ENCODE data around the gene EIF3L.

EIF3L gene

DNA sequence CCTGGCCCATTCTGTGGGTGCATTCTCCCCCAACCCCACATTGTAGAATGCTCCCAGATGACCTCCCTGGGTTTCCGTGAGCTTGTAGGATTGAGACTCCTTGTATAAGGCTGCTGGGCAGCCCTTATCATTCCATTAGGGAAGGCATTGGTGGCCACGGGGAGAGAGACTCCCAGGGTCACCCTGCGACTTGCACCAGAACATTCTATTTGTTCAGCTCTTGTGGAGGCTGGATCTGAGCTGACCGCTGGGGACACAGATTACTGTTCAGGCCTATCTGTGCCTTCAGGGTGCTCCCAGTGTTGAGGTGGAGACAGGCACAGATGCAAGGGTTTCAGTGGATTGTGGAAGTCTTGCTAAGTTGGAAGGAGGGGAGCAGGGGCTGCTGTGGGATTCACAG lies 74.7 kb downstream of the EIF3L start:
- TF ChIP-seq POU2F2 (IDR thresholded peaks at IDR 0.05; ENCODE audit: low read depth, low read length) (no peak), TAF1 (IDR thresholded peaks at IDR 0.05; ENCODE audit: low read depth, low read length) (no peak), PAX5 (IDR thresholded peaks at IDR 0.05; ENCODE audit: insufficient read depth, low read length, severe bottlenecking) (no peak), POLR2A (IDR thresholded peaks at IDR 0.05; ENCODE audit: low read depth, low read length) (no peak), SPI1 (IDR thresholded peaks at IDR 0.05; ENCODE audit: low read depth, low read length) (no peak), POLR2AphosphoS5 (IDR thresholded peaks at IDR 0.05; ENCODE audit: low read depth, low read length) (no peak)
- DNase-seq (ENCODE audit: insufficient read length, low spot score) (no peak), FAIRE-seq (no peak)

DNA sequence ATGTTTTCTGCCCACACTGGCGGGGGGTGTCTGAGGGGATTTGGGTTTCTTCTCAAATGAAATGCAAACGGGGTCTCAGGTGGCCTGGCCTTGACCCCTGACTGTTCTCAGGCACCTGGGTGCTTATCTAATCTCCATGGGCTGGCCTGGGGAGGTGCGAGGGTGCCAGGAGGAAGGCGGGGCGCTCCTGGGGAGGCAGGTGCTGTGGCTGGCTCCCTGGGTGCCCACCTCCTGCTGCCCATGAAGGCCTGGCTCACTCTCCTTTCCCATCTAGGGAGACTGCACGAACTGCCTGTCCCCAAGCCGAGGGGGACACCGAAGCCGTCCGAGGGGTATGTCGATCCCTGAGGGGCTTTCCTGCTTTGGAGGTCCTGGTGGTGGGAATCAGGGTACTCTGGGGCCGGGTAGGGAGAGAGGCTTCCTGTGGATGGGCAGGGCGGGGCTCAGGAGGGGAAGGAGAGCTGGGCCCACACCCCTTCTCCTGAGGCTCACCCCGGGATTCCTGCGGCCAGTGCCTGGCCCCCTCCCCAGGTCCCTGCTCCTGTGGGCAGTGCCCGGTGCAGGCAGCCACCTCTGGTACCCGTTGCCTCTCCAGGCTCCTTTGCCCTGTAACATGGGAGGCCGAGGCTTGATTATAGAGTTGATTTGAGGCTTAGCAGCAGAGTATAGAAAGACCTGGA lies 75.3 kb downstream of the EIF3L start:
- FAIRE-seq = no peak
- DNase-seq (ENCODE audit: insufficient read length, low spot score) = no peak
- TF ChIP-seq POLR2AphosphoS5 (IDR thresholded peaks at IDR 0.05; ENCODE audit: low read depth, low read length) (no peak), TAF1 (IDR thresholded peaks at IDR 0.05; ENCODE audit: low read depth, low read length) (no peak), PAX5 (IDR thresholded peaks at IDR 0.05; ENCODE audit: insufficient read depth, low read length, severe bottlenecking) (no peak)

DNA sequence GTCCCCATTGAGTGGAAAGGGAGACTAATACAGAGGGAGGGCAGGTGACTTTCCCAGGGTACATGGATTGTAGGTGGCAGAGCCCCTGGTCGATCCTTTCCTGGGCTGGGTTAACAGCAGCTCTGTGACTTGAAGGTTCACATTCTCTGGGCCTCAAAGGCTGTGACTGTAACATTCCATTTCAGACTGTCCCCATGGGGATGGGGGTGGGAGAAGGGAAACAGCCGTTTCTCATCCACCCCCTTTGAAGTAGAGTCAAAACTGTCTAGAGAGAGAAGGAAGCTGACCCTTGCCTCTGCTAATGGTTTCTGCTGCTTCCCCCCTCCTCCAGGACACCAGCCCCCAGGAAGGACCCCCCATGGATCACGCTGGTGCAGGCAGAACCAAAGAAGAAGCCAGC lies 76.1 kb downstream of the EIF3L start:
- DNase-seq (ENCODE audit: insufficient read length, low spot score) (no peak), FAIRE-seq (no peak)
- TF ChIP-seq SPI1 (IDR thresholded peaks at IDR 0.05; ENCODE audit: low read depth, low read length) = no peak
- TF ChIP-seq POU2F2 (IDR thresholded peaks at IDR 0.05; ENCODE audit: low read depth, low read length) = no peak
- no peak for TF ChIP-seq TAF1 (IDR thresholded peaks at IDR 0.05; ENCODE audit: low read depth, low read length)

DNA sequence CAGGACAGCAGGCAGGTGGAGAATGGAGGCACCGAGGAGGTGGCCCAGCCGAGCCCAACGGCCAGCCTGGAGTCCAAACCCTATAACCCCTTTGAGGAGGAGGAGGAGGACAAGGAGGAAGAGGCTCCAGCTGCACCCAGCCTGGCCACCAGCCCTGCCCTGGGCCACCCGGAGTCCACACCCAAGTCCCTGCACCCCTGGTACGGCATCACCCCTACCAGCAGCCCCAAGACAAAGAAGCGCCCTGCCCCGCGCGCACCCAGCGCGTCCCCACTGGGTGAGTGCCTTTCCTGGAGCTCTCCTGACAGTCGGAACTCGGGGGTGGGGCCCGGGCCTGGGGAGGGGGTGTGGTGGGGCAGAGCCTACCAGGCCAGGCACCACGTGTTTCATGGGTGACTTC lies 76.5 kb downstream of the EIF3L start:
- TF ChIP-seq TAF1 (IDR thresholded peaks at IDR 0.05; ENCODE audit: low read depth, low read length) = no peak
- no peak for TF ChIP-seq POLR2AphosphoS5 (IDR thresholded peaks at IDR 0.05; ENCODE audit: low read depth, low read length)
- TF ChIP-seq SPI1 (IDR thresholded peaks at IDR 0.05; ENCODE audit: low read depth, low read length) = no peak
- DNase-seq (ENCODE audit: insufficient read length, low spot score) = no peak
- no peak for FAIRE-seq

DNA sequence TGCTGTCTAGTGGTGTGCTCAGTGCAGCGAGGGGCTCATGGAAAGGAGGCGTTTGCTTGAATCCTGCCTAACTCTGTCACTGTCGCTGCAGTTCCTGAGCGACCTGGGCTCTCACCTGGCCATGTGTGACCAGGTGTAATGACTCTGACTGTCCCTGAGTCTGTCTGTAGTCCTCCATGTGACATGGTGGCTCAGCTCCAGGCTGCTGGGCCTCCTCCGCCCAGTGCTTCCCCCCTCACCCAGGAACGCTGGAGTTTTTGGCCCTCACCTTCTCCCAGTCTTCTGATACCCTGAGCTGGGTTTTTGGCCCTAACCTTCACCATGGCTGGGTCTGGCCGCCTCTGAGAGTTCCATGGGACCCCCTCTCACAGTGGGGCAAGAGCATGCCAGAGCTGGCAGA lies 77.1 kb downstream of the EIF3L start:
- FAIRE-seq = no peak
- DNase-seq (ENCODE audit: insufficient read length, low spot score) = no peak
- TF ChIP-seq POLR2AphosphoS5 (IDR thresholded peaks at IDR 0.05; ENCODE audit: low read depth, low read length) (no peak), POU2F2 (IDR thresholded peaks at IDR 0.05; ENCODE audit: low read depth, low read length) (no peak), POLR2A (IDR thresholded peaks at IDR 0.05; ENCODE audit: low read depth, low read length) (no peak), PAX5 (IDR thresholded peaks at IDR 0.05; ENCODE audit: insufficient read depth, low read length, severe bottlenecking) (no peak), SPI1 (IDR thresholded peaks at IDR 0.05; ENCODE audit: low read depth, low read length) (no peak), TAF1 (IDR thresholded peaks at IDR 0.05; ENCODE audit: low read depth, low read length) (no peak)

DNA sequence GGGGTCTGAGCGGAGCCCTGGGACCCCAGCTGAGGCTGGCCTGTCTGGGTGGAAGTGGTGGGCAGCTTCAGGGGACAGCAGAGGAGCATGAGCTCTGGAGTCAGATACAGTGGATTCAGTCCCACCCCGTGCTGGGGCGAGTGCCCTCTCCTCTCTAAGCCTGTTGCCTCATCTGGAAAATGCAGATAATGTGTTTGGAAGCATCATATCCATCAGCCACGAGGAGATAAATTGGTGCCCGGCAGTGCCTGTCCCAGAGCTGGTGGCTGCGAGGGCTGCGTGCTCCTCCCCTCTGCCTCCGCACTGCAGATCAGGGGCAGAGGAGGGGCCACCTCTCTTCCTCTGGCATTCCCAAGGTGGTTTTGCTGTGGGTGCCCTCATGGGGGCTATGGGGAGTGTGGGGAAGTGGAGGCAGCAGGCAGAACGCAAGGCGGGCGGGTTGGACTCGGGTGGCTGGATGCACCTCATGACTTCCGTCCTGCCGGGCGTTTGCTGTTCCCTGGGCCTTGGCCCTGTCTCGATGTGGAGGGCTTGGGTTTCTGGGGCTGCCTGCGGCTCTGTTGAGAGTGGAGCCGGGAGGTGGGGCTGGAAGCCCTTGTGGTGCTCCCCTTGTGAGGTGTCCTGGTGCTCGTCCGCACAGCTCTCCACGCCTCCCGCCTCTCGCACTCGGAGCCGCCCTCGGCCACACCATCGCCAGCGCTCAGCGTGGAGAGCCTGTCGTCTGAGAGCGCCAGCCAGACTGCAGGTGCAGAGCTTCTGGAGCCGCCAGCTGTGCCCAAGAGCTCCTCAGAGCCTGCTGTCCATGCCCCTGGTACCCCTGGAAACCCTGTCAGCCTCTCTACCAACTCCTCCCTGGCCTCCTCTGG lies 77.8 kb downstream of the EIF3L start:
- DNase-seq (ENCODE audit: insufficient read length, low spot score) (no peak), FAIRE-seq (no peak)
- TF ChIP-seq POLR2AphosphoS5 (IDR thresholded peaks at IDR 0.05; ENCODE audit: low read depth, low read length) (no peak), POU2F2 (IDR thresholded peaks at IDR 0.05; ENCODE audit: low read depth, low read length) (no peak)

DNA sequence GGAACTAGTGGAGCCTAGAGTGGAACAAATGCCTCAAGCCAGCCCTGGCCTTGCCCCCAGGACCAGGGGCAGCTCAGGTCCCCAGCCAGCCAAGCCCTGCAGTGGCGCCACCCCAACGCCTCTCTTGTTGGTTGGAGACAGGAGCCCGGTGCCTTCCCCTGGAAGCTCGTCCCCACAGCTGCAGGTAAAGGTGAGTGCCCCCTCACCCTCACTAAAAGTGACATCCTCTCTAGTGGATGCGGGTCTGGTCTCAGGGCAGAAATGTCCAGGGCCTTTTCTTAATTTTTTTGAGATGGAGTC lies 78.4 kb downstream of the EIF3L start:
- DNase-seq (ENCODE audit: insufficient read length, low spot score) = no peak
- FAIRE-seq = no peak
- no peak for TF ChIP-seq TAF1 (IDR thresholded peaks at IDR 0.05; ENCODE audit: low read depth, low read length)
- TF ChIP-seq POLR2A (IDR thresholded peaks at IDR 0.05; ENCODE audit: low read depth, low read length) = no peak
- no peak for TF ChIP-seq POLR2AphosphoS5 (IDR thresholded peaks at IDR 0.05; ENCODE audit: low read depth, low read length)
- TF ChIP-seq PAX5 (IDR thresholded peaks at IDR 0.05; ENCODE audit: insufficient read depth, low read length, severe bottlenecking) = no peak
- TF ChIP-seq SPI1 (IDR thresholded peaks at IDR 0.05; ENCODE audit: low read depth, low read length) = no peak
- TF ChIP-seq POU2F2 (IDR thresholded peaks at IDR 0.05; ENCODE audit: low read depth, low read length) = no peak

DNA sequence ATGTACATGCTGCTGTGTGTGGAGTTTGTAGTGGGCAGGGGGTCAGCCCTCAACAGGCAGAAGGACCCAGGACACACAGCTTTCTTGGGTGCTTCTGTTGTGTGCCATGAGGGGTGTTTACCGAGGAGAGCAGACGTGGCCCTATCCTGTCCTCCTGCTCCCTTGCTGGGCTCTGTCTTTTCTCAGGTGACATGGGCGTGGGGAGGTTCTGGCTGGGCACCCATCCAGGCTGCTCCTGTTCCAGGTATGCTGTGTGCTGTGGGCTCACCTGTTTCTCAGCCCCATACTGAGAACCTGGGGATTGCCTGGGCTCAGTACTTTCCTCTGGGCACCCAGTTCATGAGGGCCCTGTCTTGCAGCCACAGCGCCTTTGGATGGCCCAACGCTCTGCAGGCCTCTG lies 80.2 kb downstream of the EIF3L start:
- FAIRE-seq (no peak), DNase-seq (ENCODE audit: insufficient read length, low spot score) (no peak)
- no peak for TF ChIP-seq POU2F2 (IDR thresholded peaks at IDR 0.05; ENCODE audit: low read depth, low read length)
- TF ChIP-seq SPI1 (IDR thresholded peaks at IDR 0.05; ENCODE audit: low read depth, low read length) = no peak
- TF ChIP-seq POLR2A (IDR thresholded peaks at IDR 0.05; ENCODE audit: low read depth, low read length) = no peak
- TF ChIP-seq TAF1 (IDR thresholded peaks at IDR 0.05; ENCODE audit: low read depth, low read length) = no peak
- no peak for TF ChIP-seq POLR2AphosphoS5 (IDR thresholded peaks at IDR 0.05; ENCODE audit: low read depth, low read length)

DNA sequence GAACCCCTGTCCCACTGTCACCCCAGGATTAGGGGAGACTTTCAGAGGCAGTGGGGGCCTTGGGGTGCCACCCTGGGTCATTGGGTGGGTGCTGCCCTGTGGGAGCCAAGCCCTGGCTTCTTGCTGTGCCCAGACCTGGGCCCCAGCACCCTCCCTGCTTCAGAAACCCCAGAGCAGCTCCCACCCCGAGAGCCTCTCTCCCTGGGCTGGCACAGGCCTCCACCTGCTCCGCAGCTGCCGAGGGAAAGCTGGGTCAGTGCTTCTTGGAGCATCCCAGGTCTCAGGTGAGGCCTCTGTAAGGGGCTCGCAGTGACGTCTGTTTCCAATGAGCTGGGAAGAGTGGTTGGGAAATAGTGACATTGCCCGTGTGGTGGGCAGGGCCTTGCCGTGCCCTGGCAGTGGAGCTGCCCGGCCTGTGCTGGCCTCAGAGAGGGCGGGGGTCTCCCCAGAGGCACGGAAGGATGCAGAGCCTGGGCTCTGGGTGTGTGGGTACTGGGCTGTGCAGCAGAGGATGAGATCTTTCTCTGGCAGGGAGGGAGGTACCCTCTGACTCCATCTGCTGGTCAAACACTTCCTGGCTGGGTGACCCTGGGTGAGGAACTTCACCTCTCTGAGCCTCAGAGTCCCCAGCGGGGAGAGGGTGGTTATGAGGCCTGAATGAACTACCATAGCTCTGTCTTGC lies 81.2 kb downstream of the EIF3L start:
- TF ChIP-seq POLR2AphosphoS5 (IDR thresholded peaks at IDR 0.05; ENCODE audit: low read depth, low read length) = no peak
- DNase-seq (ENCODE audit: insufficient read length, low spot score) (peak; percentile 52), FAIRE-seq (peak; percentile 69)

DNA sequence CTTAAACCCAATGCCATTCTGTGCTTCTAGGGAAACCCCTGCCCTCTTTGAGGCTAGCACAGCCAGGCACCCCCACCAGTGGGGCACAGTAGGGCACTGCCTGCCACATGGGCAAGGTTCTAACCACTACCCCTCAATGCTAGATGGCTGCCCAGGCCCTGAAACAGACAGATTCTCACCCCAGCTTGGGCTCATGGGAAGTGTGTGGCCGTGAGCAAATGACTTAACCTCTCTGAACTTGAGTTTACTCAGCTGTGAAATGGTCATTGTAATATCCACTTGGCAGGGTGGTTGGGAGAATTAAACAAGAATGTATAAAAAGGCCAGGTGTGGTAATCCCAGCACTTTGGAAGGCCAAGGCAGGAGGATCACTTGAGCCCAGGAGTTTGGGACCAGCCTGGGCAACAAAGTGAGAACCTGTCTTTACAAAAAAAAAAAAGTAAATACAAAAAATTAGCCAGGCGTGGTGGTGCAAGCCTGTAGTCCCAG lies 81.8 kb downstream of the EIF3L start:
- FAIRE-seq = no peak
- TF ChIP-seq POLR2A (IDR thresholded peaks at IDR 0.05; ENCODE audit: low read depth, low read length) = no peak
- TF ChIP-seq POLR2AphosphoS5 (IDR thresholded peaks at IDR 0.05; ENCODE audit: low read depth, low read length) = no peak
- no peak for TF ChIP-seq TAF1 (IDR thresholded peaks at IDR 0.05; ENCODE audit: low read depth, low read length)
- TF ChIP-seq PAX5 (IDR thresholded peaks at IDR 0.05; ENCODE audit: insufficient read depth, low read length, severe bottlenecking) = no peak
- no peak for TF ChIP-seq POU2F2 (IDR thresholded peaks at IDR 0.05; ENCODE audit: low read depth, low read length)
- no peak for TF ChIP-seq SPI1 (IDR thresholded peaks at IDR 0.05; ENCODE audit: low read depth, low read length)
- DNase-seq (ENCODE audit: insufficient read length, low spot score) = no peak
